Stimulated activated naive CD8-positive, alpha-beta T cell treated with anti-CD3 and anti-CD28 coated beads, Interleukin-15, amount 100 ng/mL, for 72 hours (primary cell): Measurements from ENCODE around the gene DOCK2.
"Not testable (repeated sequence)": the region's sequence is repeated elsewhere in the genome, so short reads cannot be mapped to it uniquely, and the experiment has no call there.

Experiments
- ATAC-seq: fragments of 150-1000 bp; cut with Tn5 transposase; 2 replicates; pipeline ENCODE4 v1.10.0; 2021; ENCODE audit warnings: mild to moderate bottlenecking, moderate library complexity
- DNase-seq, 2 donors: peaks; one replicate each; pipeline ENCODE4 v3.0.0; 2021 to 2022
- H3K27ac Mint-ChIP-seq, 2 donors: one replicate each; pipeline ENCODE4 v1.8.0; 2022; ENCODE audit warnings: mild to moderate bottlenecking in 2 of 2, mixed read lengths in 2 of 2, moderate library complexity in 2 of 2
- H3K27me3 Mint-ChIP-seq: one replicate; pipeline ENCODE4 v1.8.0; 2022; ENCODE audit warnings: mixed read lengths
- H3K4me1 Mint-ChIP-seq: one replicate; pipeline ENCODE4 v1.8.0; 2022; ENCODE audit warnings: mild to moderate bottlenecking, mixed read lengths
- H3K4me3 Mint-ChIP-seq, 2 donors: one replicate each; pipeline ENCODE4 v1.8.0; 2022; ENCODE audit warnings: mild to moderate bottlenecking in 2 of 2, mixed read lengths in 2 of 2, moderate library complexity in 1 of 2
- H3K9me3 Mint-ChIP-seq, 2 donors: one replicate each; pipeline ENCODE4 v1.8.0; 2022; ENCODE audit warnings: mixed read lengths in 2 of 2

The DOCK2 gene

GRCh38 chr5:169809281-169809680 is 172.2 kb downstream of the DOCK2 start:
- Mint-ChIP-seq H3K9me3 (no peaks in the 10 kb centered on the region), H3K27ac (peak overlapping the region in 1 of 2 donors; percentile 11), H3K27me3 (no peaks in the 10 kb centered on the region), H3K4me1 (peaks cover 18% of the 10 kb centered on the region), H3K4me3 (no peak overlapping the region)
- DNase-seq = no peak
- ATAC-seq = no peak

GRCh38 chr5:169810524-169810923 is 173.4 kb downstream of the DOCK2 start:
- no peaks in the 10 kb centered on the region for H3K27me3 Mint-ChIP-seq
- DNase-seq (no peak), ATAC-seq (no peak)
- no peak overlapping the region for H3K27ac Mint-ChIP-seq
- H3K4me3 Mint-ChIP-seq = no peak overlapping the region
- H3K9me3 Mint-ChIP-seq = no peaks in the 10 kb centered on the region
- H3K4me1 Mint-ChIP-seq = peaks cover 6% of the 10 kb centered on the region

GRCh38 chr5:169811023-169811422 is 173.9 kb downstream of the DOCK2 start:
- Mint-ChIP-seq H3K27ac (no peak overlapping the region), H3K4me1 (peaks cover under 1% of the 10 kb centered on the region), H3K27me3 (no peaks in the 10 kb centered on the region), H3K9me3 (no peaks in the 10 kb centered on the region), H3K4me3 (no peak overlapping the region)
- ATAC-seq = no peak
- no peak for DNase-seq

- H3K9me3 Mint-ChIP-seq = no peaks in the 10 kb centered on the region
- no peak overlapping the region for H3K4me3 Mint-ChIP-seq
- ATAC-seq (no peak), DNase-seq (no peak)
- no peaks in the 10 kb centered on the region for H3K4me1 Mint-ChIP-seq
- no peaks in the 10 kb centered on the region for H3K27me3 Mint-ChIP-seq
- peak overlapping the region; percentile 38 to 79 for H3K27ac Mint-ChIP-seq
Measured at GRCh38 chr5:169811680-169812079, 174.6 kb downstream of the DOCK2 start.

- H3K27me3 Mint-ChIP-seq = no peaks in the 10 kb centered on the region
- DNase-seq = no peak
- no peak overlapping the region for H3K27ac Mint-ChIP-seq
- H3K4me1 Mint-ChIP-seq = no peaks in the 10 kb centered on the region
- no peaks in the 10 kb centered on the region for H3K9me3 Mint-ChIP-seq
- H3K4me3 Mint-ChIP-seq = no peak overlapping the region
- no peak for ATAC-seq
Measured at GRCh38 chr5:169812786-169813185, 175.7 kb downstream of the DOCK2 start.

- Mint-ChIP-seq H3K4me3 (no peak overlapping the region), H3K4me1 (no peaks in the 10 kb centered on the region), H3K27ac (no peak overlapping the region), H3K9me3 (no peaks in the 10 kb centered on the region), H3K27me3 (no peaks in the 10 kb centered on the region)
- no peak for ATAC-seq
- no peak for DNase-seq
Measured at GRCh38 chr5:169814045-169814444, 177.0 kb downstream of the DOCK2 start.

GRCh38 chr5:169814522-169814921 is 177.4 kb downstream of the DOCK2 start:
- H3K4me3 Mint-ChIP-seq = no peak overlapping the region
- ATAC-seq = no peak
- no peaks in the 10 kb centered on the region for H3K27me3 Mint-ChIP-seq
- DNase-seq = no peak
- H3K27ac Mint-ChIP-seq = no peak overlapping the region
- H3K4me1 Mint-ChIP-seq = no peaks in the 10 kb centered on the region
- H3K9me3 Mint-ChIP-seq = no peaks in the 10 kb centered on the region

GRCh38 chr5:169817031-169817430 is 180.0 kb downstream of the DOCK2 start:
- Mint-ChIP-seq H3K27me3 (no peaks in the 10 kb centered on the region), H3K27ac (no peak overlapping the region), H3K4me1 (no peaks in the 10 kb centered on the region), H3K4me3 (no peak overlapping the region), H3K9me3 (peaks cover 0 to 7% of the 10 kb centered on the region in 2 donors)
- DNase-seq (no peak), ATAC-seq (no peak)

- Mint-ChIP-seq H3K4me3 (no peak overlapping the region), H3K9me3 (peaks cover 10 to 11% of the 10 kb centered on the region in 2 donors), H3K4me1 (peaks cover 18% of the 10 kb centered on the region), H3K27ac (no peak overlapping the region), H3K27me3 (no peaks in the 10 kb centered on the region)
- DNase-seq = no peak
- ATAC-seq = no peak
Measured at GRCh38 chr5:169826618-169827017, 189.5 kb downstream of the DOCK2 start.

GRCh38 chr5:169827769-169828168 is 190.7 kb downstream of the DOCK2 start:
- peaks cover 25% of the 10 kb centered on the region for H3K4me1 Mint-ChIP-seq
- H3K27me3 Mint-ChIP-seq = no peaks in the 10 kb centered on the region
- H3K4me3 Mint-ChIP-seq = no peak overlapping the region
- H3K9me3 Mint-ChIP-seq = peaks cover 2 to 4% of the 10 kb centered on the region in 2 donors
- no peak overlapping the region for H3K27ac Mint-ChIP-seq
- ATAC-seq = no peak
- DNase-seq = no peak

- Mint-ChIP-seq H3K27ac (no peak overlapping the region), H3K27me3 (no peaks in the 10 kb centered on the region), H3K4me1 (peaks cover 29% of the 10 kb centered on the region), H3K4me3 (no peak overlapping the region), H3K9me3 (no peaks in the 10 kb centered on the region)
- DNase-seq = no peak
- ATAC-seq = peak; percentile 45
Measured at GRCh38 chr5:169828385-169828784, 191.3 kb downstream of the DOCK2 start.

GRCh38 chr5:169831331-169831730 is 194.3 kb downstream of the DOCK2 start:
- no peak overlapping the region for H3K27ac Mint-ChIP-seq
- H3K27me3 Mint-ChIP-seq = no peaks in the 10 kb centered on the region
- no peak overlapping the region for H3K4me3 Mint-ChIP-seq
- ATAC-seq (no peak), DNase-seq (no peak)
- H3K4me1 Mint-ChIP-seq = peaks cover 35% of the 10 kb centered on the region
- H3K9me3 Mint-ChIP-seq = no peaks in the 10 kb centered on the region

- no peak for DNase-seq
- no peaks in the 10 kb centered on the region for H3K9me3 Mint-ChIP-seq
- no peak for ATAC-seq
- peak overlapping the region; percentile 45 to 58 for H3K27ac Mint-ChIP-seq
- no peak overlapping the region for H3K4me3 Mint-ChIP-seq
- H3K4me1 Mint-ChIP-seq = peaks cover 33% of the 10 kb centered on the region
- no peaks in the 10 kb centered on the region for H3K27me3 Mint-ChIP-seq
Measured at GRCh38 chr5:169832304-169832703, 195.2 kb downstream of the DOCK2 start.

GRCh38 chr5:169832845-169833244 is 195.8 kb downstream of the DOCK2 start:
- peak overlapping the region; percentile 58 to 71 for H3K27ac Mint-ChIP-seq
- no peak overlapping the region for H3K4me3 Mint-ChIP-seq
- H3K9me3 Mint-ChIP-seq = no peaks in the 10 kb centered on the region
- ATAC-seq (no peak), DNase-seq (no peak)
- H3K4me1 Mint-ChIP-seq = peaks cover 27% of the 10 kb centered on the region
- no peaks in the 10 kb centered on the region for H3K27me3 Mint-ChIP-seq

- H3K4me3 Mint-ChIP-seq, H3K9me3 Mint-ChIP-seq, DNase-seq, H3K27me3 Mint-ChIP-seq, ATAC-seq: not testable (repeated sequence)
- Mint-ChIP-seq H3K27ac (peak overlapping the region in 1 of 2 donors; percentile 71), H3K4me1 (peaks cover 24% of the 10 kb centered on the region)
Measured at GRCh38 chr5:169833681-169834292, 196.7 kb downstream of the DOCK2 start.

- H3K27me3 Mint-ChIP-seq, DNase-seq, H3K4me3 Mint-ChIP-seq, ATAC-seq, H3K9me3 Mint-ChIP-seq: not testable (repeated sequence)
- Mint-ChIP-seq H3K4me1 (peaks cover 23% of the 10 kb centered on the region), H3K27ac (peak overlapping the region in 1 of 2 donors; percentile 77)
Measured at GRCh38 chr5:169834540-169834939, 197.5 kb downstream of the DOCK2 start.
